GM21528 (cell line): ENCODE data around the gene CEACAM16.
"Not testable (repeated sequence)": the region's sequence is repeated elsewhere in the genome, so short reads cannot be mapped to it uniquely, and the experiment has no call there.

Experiments used
- ATAC-seq: cut with Tn5 transposase; IDR thresholded peaks from one replicate; pipeline ENCODE4 v1.9.1; 2021; ENCODE audit warnings: mild to moderate bottlenecking, moderate library complexity; ENCODE audit not compliant: unreplicated experiment, low FRiP score

CEACAM16 gene

GRCh38 chr19:44702551-44703176 lies 3.7 kb downstream of the CEACAM16 start:
- ATAC-seq = no peak

- no peak for ATAC-seq
Observed at GRCh38 chr19:44703336-44704078, 4.6 kb downstream of the CEACAM16 start.

- ATAC-seq = no peak
Observed at GRCh38 chr19:44704982-44705381, 6.0 kb downstream of the CEACAM16 start.

DNA sequence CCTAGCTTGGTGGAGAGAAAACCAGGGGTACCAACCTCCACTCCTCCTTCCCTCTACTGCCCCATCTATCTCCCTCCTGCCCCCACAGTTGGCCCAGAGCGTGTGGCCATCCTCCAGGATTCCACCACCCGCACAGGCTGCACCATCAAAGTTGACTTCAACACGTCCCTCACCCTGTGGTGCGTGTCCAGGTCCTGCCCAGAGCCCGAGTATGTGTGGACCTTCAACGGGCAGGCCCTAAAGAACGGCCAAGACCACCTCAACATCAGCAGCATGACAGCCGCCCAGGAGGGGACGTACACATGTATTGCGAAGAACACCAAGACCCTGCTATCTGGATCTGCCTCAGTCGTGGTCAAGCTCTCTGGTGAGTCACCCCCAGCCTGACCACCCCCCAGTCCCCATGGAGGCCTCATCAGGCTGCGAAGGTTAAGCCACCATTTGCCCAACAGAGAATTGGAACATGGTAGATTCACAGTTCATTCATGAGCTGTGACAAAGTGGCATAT lies 6.6 kb downstream of the CEACAM16 start:
- no peak for ATAC-seq

GRCh38 chr19:44706506-44707236 lies 7.7 kb downstream of the CEACAM16 start:
- no peak for ATAC-seq

- ATAC-seq = no peak
Observed at GRCh38 chr19:44707794-44708193, 8.8 kb downstream of the CEACAM16 start.

GRCh38 chr19:44708940-44709339 lies 10.0 kb downstream of the CEACAM16 start:
- ATAC-seq = no peak

GRCh38 chr19:44709434-44710266 lies 10.7 kb downstream of the CEACAM16 start:
- ATAC-seq = not testable (repeated sequence)

GRCh38 chr19:44710483-44710882 lies 11.5 kb downstream of the CEACAM16 start:
- ATAC-seq = no peak

- ATAC-seq = no peak
Observed at GRCh38 chr19:44712864-44713515, 14.0 kb downstream of the CEACAM16 start.

GRCh38 chr19:44714597-44715169 lies 15.7 kb downstream of the CEACAM16 start:
- ATAC-seq = no peak

DNA sequence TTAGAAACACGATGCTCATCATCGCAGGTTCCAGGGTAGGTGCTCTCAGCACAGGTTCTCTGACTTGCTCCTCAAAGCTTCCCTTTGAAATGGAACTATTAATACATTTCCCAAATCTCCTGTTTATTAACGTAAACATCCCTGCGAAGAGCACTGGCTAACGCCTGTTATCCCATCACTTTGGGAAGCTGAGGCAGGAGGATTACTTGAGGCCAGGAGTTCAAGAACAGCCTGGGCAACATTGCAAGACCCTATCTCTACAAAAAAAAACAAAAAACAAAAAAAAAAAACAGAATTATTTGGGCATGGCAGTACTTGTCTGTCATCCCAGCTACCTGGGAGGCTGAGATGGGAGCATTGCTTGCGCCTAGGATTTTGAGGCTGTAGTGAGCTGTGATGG lies 18.7 kb downstream of the CEACAM16 start:
- ATAC-seq = no peak

DNA sequence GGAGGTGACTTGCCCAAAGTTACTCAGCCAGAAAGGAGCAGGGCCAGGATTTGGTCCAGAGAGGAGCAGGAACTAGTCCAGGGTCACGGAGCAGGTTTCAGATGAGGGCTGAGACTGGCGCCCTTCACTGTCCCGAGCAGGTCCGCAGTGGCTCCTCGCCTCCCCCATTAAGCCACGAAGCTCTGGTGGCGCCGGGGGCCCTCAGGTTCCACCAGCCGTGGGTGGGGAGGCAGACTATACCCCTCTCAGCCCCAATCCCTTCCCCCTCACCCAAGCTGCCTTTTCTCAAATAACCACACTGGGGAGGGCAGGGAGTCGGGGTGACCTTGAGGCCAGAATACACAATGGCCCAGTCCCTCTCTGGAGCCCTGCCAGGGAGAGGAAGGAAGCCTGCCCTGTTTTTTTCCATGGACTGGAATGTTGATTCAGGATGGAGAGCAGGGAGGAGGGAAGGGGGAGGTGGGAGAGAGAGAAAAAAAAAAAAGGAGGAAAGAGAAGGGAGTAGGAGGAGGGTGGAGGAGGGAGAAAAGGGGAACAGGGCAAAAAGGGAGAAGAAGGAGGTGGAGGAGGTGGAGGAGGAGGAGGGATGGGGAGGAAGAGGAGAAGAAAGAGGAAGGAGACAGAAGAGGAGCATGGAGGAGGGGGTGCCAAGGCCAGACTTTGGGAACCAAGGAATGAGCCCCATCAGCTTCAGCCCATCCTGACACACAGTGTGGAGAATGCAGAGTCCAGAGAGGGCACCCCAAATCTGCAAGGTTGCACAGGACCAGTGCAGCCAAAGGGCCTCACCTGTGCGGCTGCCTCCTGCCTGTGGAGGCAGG lies 19.7 kb downstream of the CEACAM16 start:
- no peak for ATAC-seq

DNA sequence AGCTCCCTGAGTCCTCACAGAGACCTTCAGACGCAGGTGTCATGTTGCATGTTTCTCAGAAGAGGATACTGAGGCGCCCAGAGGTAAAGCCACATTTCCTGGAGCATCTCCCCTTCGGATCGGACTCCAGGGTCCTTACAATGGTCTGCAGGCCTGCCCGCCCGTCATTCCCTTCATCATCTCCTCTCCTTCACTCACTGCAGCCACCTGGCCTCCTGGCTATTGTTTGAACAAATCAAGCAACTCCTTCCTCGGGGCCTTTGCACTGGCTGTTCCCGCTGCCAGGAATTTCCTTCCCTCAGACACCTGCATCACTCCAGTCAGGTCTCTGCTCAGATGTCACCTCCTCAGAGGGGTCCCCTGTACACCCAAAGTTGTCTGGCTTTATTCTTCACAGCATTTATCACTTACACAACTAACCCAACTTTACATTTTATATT lies 20.3 kb downstream of the CEACAM16 start:
- ATAC-seq = no peak

DNA sequence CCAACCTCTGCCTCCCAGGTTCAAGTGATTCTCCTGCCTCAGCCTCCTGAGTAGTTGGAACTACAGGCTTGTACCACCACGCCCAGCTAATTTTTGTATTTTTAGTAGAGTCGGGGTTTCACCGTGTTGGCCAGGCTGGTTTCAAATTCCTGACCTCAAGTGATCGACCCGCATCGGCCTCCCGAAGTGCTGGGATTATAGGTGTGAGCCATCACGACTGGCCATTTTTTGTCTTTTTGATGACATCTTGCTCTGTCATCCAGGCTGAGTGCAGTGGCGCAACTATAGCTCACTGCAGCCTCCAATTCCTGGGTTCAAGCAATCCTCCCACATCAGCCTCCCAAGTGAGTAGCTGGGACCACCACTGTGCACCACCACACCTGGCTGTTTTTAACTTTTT lies 21.4 kb downstream of the CEACAM16 start:
- ATAC-seq = not testable (repeated sequence)

DNA sequence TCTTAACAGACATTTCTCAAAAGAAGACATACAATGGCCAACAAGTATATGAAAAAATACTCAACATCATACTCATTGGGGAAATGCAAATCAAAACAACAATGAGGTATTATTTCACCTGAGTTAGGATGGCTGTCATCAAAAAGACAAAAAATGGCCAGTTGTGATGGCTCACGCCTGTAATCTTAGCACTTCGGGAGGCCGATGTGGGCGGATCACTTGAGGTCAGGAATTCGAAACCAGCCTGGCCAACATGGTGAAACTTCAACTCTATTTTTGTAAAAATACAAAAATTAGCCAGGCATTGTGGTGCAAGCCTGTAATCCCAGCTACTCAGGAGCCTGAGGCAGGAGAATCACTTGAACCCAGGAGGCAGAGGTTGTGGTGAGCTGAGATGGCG lies 22.0 kb downstream of the CEACAM16 start:
- no peak for ATAC-seq

GRCh38 chr19:44721369-44721768 lies 22.4 kb downstream of the CEACAM16 start:
- ATAC-seq = not testable (repeated sequence)
